IMR-90 (cell line): ENCODE measurements around the gene MTUS2.
"Not testable (repeated sequence)": the region's sequence is repeated elsewhere in the genome, so short reads cannot be mapped to it uniquely, and the experiment has no call there.

ENCODE experiments used
- FOS ChIP-seq: fragments of 150-350 bp; IDR thresholded peaks from 2 replicates; pipeline ENCODE4 v1.6.1; 2016; ENCODE audit warnings: low read depth, low read length
- POLR2A ChIP-seq: IDR thresholded peaks from 2 replicates; pipeline ENCODE4 v1.6.1; 2012; ENCODE audit warnings: mild to moderate bottlenecking, low read depth, low read length
- TF ChIP-seq, protein P1 (sequence below): conservative IDR thresholded peaks from 2 replicates; pipeline ENCODE4 v1.5.1; 2012; ENCODE audit warnings: mild to moderate bottlenecking, low read depth, low read length, improper control_type of control experiment

DNA sequence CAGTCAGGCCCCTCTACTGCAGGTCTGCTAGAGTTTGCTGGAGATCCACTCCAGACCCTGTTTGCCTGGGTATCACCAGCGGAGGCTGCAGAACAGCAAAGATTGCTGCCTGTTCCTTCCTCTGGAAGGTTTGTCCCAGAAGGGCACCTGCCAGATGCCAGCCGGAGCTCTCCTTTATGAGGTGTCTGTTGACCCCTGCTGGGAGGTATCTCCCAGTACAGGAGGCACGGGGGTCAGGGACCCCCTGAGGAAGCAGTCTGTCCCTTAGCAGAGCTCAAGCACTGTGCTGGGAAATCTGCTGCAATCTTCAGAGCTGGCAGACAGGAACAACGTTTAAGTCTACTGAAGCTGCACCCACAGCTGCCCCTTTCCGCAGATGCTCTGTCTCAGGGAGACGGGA is 382.6 kb downstream of the MTUS2 start:
- TF ChIP-seq FOS, POLR2A: not testable (repeated sequence)
- TF ChIP-seq, protein P1, sequence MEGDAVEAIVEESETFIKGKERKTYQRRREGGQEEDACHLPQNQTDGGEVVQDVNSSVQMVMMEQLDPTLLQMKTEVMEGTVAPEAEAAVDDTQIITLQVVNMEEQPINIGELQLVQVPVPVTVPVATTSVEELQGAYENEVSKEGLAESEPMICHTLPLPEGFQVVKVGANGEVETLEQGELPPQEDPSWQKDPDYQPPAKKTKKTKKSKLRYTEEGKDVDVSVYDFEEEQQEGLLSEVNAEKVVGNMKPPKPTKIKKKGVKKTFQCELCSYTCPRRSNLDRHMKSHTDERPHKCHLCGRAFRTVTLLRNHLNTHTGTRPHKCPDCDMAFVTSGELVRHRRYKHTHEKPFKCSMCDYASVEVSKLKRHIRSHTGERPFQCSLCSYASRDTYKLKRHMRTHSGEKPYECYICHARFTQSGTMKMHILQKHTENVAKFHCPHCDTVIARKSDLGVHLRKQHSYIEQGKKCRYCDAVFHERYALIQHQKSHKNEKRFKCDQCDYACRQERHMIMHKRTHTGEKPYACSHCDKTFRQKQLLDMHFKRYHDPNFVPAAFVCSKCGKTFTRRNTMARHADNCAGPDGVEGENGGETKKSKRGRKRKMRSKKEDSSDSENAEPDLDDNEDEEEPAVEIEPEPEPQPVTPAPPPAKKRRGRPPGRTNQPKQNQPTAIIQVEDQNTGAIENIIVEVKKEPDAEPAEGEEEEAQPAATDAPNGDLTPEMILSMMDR = not testable (repeated sequence)
